Fibroblast of skin of left biceps (primary cell): ENCODE results near the gene RBCK1.
A peak's percentile ranks its signal among the peaks of the same experiment; 100 is the strongest.

Source experiments
- DNase-seq, 2 experiments: peaks; one replicate each; pipeline ENCODE4 v3.0.0-alpha.2; 2013; ENCODE audit warnings: low read depth in 2 of 2

RBCK1 gene

GRCh38 chr20:399182-399707 lies 8.9 kb upstream of the RBCK1 start:
- DNase-seq: no peak

DNA sequence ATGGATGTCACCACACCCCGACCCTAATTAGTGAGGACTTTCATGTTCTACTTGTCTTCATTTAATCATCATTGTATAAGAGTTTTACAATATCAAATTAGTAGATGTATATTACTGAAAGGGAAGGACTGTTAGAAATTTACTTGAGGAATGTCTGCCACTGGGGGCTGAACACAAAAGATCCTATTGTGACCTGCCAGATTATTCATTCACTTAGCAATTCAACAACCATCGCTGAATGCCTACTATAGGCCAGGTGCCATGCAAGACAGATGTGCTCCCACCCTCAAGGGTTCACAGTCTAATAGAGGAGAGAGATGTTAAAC lies 8.0 kb upstream of the RBCK1 start:
- no peak for DNase-seq

DNA sequence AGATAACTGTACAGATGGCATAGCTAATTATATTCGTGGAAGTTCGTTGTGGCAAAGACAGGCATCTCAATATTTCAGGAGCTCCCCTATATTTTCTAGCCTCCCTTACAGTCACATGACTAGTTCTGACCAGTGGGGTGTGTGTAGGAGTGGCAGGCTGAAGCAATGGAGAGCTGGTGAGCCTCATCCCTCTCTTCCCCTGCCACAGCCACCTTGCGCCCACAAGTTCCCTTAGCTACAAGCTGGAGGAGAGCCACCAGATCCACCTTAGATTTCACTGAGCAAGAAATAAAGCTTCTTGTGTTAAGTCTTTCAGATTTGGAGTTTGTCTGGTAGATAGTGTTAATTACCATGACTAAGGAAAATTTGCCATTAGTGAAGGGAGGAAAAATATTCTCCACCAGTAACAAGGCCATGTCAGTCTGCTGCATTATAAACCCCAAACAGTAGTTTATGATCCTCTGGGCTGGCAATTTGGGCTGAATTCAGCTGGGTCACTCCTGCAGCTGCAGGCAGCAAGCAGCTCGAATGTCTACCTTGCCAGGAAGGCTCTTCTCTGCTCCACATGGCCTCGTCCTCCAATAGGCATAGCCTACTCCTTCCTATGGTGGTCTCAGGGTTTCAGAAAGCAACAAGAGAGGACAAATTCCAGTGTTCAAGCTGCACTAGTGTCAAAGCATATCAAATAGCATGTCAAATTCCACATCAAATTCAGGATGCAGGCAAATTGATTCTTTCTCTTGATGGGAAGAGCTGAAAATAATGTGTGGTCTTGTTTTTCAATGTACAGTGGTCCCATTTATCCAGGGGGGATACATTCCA lies 7.4 kb upstream of the RBCK1 start:
- DNase-seq: no peak

DNA sequence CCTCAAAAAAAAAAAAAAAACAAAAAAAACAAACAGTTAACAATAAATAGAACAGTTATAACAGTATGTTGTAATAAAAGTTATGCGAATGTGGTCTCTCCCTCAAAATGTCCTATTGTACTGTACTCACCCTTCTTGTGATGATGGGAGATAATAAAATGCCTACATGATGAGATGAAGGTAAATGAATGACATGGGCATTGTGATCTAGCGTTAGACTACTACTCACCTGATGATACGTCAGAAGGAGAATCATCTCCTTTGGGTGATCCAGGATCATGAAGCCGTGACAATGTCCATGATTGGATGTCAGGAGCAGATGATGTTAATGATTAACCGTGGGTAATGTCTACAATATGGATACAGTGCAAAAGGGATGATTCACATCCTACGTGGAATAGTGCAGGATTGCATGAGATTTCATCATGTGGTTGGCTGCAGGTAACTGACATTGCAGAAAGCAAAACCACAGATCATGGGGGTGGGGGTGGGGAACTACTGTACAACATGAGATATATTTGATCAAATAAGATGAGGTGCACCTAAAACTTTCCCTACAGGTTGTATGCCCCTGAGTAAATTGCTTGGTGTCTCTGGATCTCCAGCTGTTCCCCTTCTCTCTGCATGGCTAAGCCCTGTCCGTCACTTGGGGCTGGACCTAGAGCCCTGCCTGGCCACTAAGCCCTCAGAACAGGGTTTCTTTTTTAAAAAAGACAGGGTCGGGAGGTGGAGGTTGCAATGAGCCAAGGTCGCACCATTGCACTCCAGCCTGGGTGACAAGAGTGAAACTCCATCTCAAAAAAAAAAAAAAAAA lies 6.2 kb upstream of the RBCK1 start:
- DNase-seq: peak; percentile 83 to 84

GRCh38 chr20:402496-402885 lies 5.6 kb upstream of the RBCK1 start:
- no peak for DNase-seq

GRCh38 chr20:402898-403581 lies 5.1 kb upstream of the RBCK1 start:
- DNase-seq: no peak

DNA sequence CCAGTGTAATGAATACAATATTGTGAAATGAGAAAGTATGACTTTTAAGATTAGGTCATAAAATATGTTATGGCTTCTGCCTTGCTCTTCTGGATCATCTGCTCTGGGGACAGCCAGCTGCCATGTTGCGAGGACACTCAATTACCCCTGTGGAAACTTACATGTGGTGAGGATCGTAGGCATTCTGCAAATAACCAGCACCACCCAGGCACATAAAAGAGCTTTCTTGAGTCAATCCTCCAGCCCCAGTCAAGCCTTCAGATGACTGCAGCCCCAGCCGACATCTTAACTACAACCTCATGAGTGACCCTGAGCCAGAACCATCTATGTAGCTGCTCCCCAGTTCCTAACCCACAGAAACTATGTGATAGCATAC lies 4.5 kb upstream of the RBCK1 start:
- DNase-seq: no peak

DNA sequence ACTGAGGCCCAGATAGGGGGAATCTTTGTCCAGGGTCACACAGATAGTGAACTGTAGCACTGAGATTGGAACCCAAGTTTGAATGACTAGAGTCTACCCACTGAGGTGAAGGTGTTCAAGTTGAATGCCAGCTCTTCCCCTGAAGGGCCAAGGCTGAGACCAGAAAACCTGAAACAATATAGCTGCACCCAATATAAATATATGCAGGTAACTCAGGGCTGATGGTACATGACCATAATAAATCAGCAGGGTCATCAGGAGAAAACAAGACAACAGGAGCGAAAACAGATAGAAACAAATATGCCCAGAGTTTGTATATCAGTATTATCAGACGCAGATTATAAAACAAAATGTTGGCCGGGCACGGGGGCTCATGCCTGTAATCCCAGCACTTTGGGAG lies 4.0 kb upstream of the RBCK1 start:
- DNase-seq: no peak

DNA sequence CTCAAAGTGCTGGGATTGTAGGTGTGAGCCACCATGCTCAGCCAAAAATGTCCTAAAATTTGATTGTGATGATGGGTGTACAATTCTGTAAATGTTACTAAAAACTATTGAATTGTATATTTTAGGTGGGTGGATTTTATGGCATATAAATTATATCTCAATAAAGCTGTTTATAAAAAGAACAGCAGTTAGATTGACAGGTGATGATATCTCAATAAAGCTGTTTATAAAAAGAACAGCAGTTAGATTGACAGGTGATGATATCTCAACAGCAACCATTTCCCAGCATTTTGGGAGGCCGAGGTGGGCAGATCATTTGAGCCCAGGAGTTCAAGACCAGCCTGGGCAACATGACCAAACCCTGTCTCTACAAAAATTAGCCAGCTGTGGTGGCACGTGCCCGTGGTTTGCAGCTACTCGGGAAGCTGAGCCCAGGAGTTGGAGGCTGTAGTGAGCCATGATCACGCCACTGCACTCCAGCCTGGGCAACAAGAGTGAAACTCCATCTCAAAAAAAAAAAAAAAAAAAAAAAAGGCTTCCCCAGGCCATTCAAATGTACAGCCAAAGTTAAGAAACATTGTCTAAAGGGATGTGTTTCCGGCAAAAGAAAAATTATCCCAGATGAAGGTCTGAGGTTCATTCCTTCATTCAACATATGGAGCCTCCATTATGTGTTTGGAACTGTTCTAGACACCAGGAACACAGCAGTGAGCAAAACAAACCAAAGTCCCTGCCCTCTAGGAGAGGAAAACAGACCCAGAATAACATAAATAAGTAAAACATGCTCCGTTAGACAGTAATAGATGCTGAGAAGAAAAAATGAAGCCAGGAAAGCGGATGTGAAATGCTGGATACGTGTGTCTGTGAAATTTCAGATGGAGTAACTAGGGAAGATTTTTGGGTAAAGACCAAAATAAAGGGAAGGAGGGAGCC lies 1.6 kb upstream of the RBCK1 start:
- DNase-seq: no peak

DNA sequence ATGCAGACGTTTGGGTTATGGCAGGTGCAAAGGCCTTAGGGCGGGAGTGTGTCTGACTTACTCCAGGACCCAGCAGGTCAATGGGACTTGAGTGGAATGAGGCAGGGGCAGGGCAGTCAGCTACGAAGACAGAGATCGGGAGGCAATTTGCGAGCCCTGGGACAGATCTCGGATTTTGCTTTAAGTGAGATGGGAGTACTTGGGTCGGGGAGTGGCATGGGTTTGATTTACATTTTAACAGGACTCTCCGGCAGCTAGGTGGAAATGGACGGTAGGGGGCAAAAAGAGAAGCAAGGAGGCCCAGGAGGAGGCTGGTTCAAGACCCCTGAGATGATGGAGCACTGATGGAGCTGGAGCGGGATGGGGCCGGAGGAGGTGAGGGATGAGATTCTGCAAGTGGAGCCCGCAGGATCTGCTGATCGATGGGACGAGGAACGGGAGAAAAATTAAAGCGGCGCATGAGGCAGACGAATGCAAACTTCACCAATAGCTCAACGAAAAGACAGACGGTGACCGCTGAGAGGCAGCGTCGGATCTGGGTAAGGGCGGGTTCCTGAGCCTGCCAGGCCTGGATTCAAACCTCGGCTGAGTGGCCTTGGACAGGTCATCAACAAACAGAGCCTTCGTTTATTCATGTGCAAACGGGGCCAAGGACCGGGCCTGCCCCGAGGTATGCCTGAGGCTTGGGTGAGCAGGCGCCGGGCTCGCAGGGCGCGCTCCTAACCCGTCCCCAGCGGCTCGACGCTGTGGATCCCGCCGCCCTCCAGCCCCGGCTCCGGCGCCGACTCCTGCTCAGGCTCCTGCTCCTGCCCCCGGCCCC lies 756 bp upstream of the RBCK1 start:
- DNase-seq: peak; percentile 28 to 40

DNA sequence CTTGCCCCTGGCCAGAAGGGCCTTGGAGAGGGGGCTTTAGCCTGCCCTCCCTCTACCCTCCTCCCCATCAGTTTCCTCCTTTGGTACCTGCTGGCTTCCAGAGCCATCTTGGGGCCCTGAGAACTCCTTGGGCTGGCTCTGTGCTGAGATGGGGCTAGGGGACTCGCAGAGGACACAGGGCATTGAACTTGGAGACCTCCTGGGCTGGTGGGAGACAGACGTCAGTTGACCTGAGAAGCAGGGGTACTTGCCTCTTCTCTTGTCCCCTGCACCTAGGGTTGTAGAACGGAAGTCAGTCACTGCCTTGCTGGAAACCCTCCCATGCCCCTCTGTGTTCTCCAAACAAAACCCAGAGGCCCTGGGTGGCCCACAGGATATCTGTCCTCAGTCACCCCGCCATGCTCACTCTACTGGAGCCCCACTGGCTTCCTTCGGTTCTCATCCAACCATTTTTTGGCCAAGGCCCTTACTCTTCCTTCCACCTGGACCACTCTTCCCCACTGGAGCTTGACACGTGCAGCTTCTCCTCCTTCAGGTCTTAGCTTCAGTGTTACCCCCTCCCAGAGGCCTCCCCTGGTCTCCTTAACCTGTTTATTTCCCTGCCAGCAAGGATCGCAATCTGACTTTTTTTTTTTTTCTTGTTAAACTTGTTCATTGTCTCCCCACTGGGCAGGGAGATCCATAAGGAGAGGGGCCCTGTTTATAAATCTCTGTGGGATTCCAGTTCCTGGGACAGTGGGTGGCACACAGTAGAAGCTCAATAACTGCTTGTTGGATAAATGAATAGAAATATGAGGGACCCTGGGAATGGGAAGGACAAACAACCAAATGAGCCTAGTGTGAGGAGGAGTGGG lies 971 bp downstream of the RBCK1 start:
- DNase-seq: no peak

DNA sequence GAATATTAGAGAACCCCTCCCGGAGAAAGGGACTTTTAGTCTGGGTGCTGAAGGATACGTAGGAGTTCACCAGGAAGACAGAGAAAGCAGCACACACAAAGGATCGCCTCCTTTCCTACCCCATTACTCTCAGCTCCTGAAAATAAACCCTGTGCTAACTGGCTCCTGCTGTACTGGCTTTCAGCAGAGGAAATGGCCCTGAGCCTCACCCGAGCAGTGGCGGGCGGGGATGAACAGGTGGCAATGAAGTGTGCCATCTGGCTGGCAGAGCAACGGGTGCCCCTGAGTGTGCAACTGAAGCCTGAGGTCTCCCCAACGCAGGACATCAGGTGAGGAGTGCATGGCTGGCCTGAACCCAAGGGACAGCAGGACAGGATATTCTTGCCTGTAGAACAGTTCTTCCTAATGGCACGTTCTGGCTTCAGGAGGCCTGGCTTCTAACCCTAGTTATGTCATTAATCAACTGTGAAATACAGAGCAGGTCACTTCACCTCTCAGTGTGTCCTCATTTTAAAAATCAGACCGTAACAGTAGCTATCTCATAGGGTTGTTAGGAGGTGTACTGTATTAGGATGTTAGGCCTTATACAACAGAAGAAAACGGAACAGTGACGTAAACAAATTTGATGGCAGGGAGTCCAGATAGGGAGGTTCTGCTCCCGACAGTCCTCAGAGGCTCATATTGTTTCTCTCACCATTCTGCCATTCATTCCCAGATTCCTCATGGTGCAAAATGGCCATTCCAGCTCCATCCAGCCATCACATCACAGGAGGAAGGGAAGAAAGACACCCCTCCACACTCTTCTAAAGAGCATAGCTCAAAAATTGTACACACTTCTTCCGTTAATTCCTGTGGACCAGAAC lies 1.8 kb downstream of the RBCK1 start:
- DNase-seq: no peak

DNA sequence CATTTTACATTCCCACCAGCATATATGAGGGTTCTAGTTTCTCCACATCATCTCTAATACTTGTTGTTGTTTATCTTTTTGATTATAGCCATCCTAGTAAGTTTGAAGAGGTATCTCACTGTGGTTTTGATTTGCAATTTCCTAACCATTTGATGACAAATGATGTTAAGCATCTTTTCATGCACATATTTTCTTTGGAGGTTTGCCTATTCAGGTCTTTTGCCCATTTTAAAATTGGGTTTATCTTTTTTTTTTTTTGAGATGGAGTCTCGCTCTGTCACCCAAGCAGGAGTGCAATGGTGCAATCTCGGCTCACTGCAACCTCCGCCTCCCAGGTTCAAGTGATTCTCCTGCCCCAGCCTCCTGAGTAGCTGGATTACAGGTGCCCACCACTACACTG lies 4.0 kb downstream of the RBCK1 start:
- DNase-seq: no peak

DNA sequence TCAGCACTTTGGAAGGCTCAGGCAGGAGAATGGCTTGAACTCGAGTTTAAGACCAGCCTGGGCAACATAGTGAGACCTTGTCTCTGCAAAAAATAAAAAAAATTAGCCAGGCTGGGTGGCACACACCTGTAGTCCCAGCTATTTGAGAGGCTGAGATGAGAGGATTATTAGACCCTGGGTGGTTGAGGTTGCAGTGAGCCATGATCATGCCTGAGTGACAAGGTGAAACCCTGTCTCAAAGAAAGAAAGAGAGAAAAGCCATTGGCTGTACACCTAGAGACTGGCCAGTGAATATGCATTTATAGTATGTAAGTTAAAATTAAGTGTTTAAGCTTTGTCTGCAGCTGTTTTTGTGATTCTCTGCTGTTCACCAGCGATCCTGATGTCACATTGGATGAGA lies 6.1 kb downstream of the RBCK1 start:
- DNase-seq: no peak

- no peak for DNase-seq
These were observed 7.8 kb downstream of the RBCK1 start for GRCh38 chr20:415820-416322.

DNA sequence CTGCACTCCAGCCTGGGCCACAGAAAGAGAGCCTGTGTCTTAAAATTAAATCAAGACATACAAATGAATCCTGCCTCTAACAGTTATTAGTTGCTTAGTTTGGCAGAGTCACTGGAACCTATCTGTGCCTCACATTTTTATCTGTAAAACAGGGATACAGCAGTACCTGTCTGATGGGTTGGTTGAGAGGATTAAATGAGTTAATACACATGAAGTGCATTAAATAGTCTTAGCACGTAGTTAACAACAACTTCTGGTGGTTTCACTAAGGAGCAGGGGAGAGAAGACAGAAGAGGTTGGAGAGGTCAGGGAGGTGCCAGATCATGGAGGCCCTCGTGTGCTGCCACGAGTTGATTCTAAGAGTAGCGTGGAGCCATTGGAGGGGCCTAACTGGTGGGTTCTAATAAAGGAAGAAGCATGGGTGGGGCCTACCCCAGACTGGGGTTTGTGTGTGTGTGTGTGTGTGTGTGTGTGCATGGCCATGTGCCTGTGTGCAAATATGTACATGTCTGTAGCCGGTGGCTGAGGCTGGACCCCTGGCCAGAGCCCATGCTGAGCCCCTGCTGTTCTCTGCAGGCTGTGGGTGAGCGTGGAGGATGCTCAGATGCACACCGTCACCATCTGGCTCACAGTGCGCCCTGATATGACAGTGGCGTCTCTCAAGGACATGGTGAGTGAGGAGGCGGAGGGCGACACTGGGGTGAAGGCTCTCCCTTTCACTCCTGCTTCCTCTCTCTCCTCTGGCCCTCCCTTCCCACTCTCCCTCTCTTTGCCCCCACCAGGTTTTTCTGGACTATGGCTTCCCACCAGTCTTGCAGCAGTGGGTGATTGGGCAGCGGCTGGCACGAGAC lies 9.1 kb downstream of the RBCK1 start:
- no peak for DNase-seq

- no peak for DNase-seq
These were observed 9.8 kb downstream of the RBCK1 start for GRCh38 chr20:417801-418342.
